Endodermal cell (in vitro differentiated cells): Measurements from ENCODE around the gene TAS2R19. TPM values are rescaled to one million over a fixed set of nuclear protein-coding genes. Genes with fewer than 3 reads are reported as not detected.

Experiments
- DNase-seq: peaks from one replicate; pipeline ENCODE4 v3.0.0-alpha.2; 2017
- H3K27ac ChIP-seq: 2 replicates; pipeline ENCODE4 v1.5.1; 2013; ENCODE audit warnings: mild to moderate bottlenecking, low read depth, low read length, moderate library complexity
- H3K27me3 ChIP-seq: 2 replicates; pipeline ENCODE4 v1.6.1; 2013; ENCODE audit warnings: mild to moderate bottlenecking, low read length, moderate library complexity; ENCODE audit not compliant: insufficient read depth, control insufficient read depth, poor library complexity, severe bottlenecking
- H3K36me3 ChIP-seq: 2 replicates; pipeline ENCODE4 v1.7.0; 2013; ENCODE audit warnings: mild to moderate bottlenecking, low read length, moderate library complexity; ENCODE audit not compliant: control insufficient read depth, insufficient read depth
- H3K4me1 ChIP-seq: one replicate; pipeline ENCODE4 v1.7.0; 2013; ENCODE audit warnings: low read length; ENCODE audit not compliant: control insufficient read depth, insufficient read depth
- H3K4me3 ChIP-seq: 2 replicates; pipeline ENCODE4 v1.5.1; 2013; ENCODE audit warnings: mild to moderate bottlenecking, low read length, moderate library complexity
- H3K9ac ChIP-seq: 2 replicates; pipeline ENCODE4 v1.6.1; 2013; ENCODE audit warnings: mild to moderate bottlenecking, low read length, moderate library complexity; ENCODE audit not compliant: poor library complexity, severe bottlenecking; ENCODE audit errors: extremely low read depth
- H3K9me3 ChIP-seq: 2 replicates; pipeline ENCODE4 v1.6.1; 2013; ENCODE audit warnings: mild to moderate bottlenecking, low read length, moderate library complexity; ENCODE audit not compliant: control insufficient read depth
- H3K27ac Mint-ChIP-seq: 2 replicates; pipeline ENCODE4 v1.8.0; 2020; ENCODE audit warnings: mixed read lengths
- H3K27me3 Mint-ChIP-seq: 2 replicates; pipeline ENCODE4 v1.8.0; 2021; ENCODE audit warnings: mild to moderate bottlenecking, mixed read lengths; ENCODE audit not compliant: insufficient read depth
- H3K36me3 Mint-ChIP-seq: 2 replicates; pipeline ENCODE4 v1.8.0; 2020; ENCODE audit warnings: low read depth, mixed read lengths
- H3K4me1 Mint-ChIP-seq: 2 replicates; pipeline ENCODE4 v1.8.0; 2020; ENCODE audit warnings: mixed read lengths
- H3K4me3 Mint-ChIP-seq: 2 replicates; pipeline ENCODE4 v1.8.0; 2020; ENCODE audit warnings: mild to moderate bottlenecking, moderate library complexity, mixed read lengths
- H3K9me3 Mint-ChIP-seq: 2 replicates; pipeline ENCODE4 v1.8.0; 2020; ENCODE audit warnings: mild to moderate bottlenecking, mixed read lengths
- CTCF ChIP-seq: fragments of 200-600 bp; sonication (generic); conservative IDR thresholded peaks from 2 replicates; pipeline ENCODE4 v1.5.0; 2021; ENCODE audit warnings: antibody characterized with exemption, mild to moderate bottlenecking
- WGBS, 2 experiments: methylation state at CpG; one replicate each; pipeline versions ENCODE4 v1.1.5 to v1.1.7; 2013; ENCODE audit warnings: missing lambda C conversion rate in 2 of 2, mixed read lengths in 1 of 2; ENCODE audit not compliant: insufficient coverage in 1 of 2, insufficient read length in 1 of 2; 5-methylcytosine and 5-hydroxymethylcytosine counted together
- long read RNA-seq, 4 experiments: library from polyadenylated mRNA in 2 of 4; library from RNA in 1 of 4; library from capped mRNA in 1 of 4; stranded (forward) in 3 of 4; unstranded in 1 of 4; transcript quantifications; one replicate each; pipeline ENCODE4 v2.0.0, GENCODE V29; 2020 to 2021; ENCODE audit warnings: inconsistent platforms in 1 of 4
- polyA plus RNA-seq, 2 experiments: library from polyadenylated mRNA; stranded (reverse); fragments of 50-300 nt; gene quantifications; one replicate each; pipeline ENCODE4 v1.2.3, GENCODE V29; 2013
- total RNA-seq, 2 donors: library from RNA; stranded (reverse); fragmentation: NEBNext Ultra II Directional in 1 of 2; extraction: Animal tissue kit (Norgen Biotek cat#: 25700) in 1 of 2; gene quantifications; 2 replicates in 1 of 2; 3 replicates in 1 of 2; pipeline ENCODE4 v1.2.1, GENCODE V29; 2021

TAS2R19 gene
- total RNA-seq = 10 to 100 TPM in 1 of 2 donors, 1 to 10 TPM in 1; 3.1 to 11.3 TPM
- polyA plus RNA-seq (2013, experiment 1 of 2) = 1.1 TPM
- polyA plus RNA-seq (2013, experiment 2 of 2) = 1.3 TPM
- long read RNA-seq, experiment 1 = 0 reads
- long read RNA-seq, experiment 2 = 0 reads
- long read RNA-seq, experiment 3 = 0 reads
- long read RNA-seq, experiment 4 = 0 reads

- Mint-ChIP-seq H3K4me1 (no peaks in the 10 kb centered on the region), H3K9me3 (peaks cover 16% of the 10 kb centered on the region), H3K27me3 (no peaks in the 10 kb centered on the region), H3K36me3 (peaks cover 34% of the 10 kb centered on the region), H3K27ac (no peak within 1 kb of the TSS), H3K4me3 (no peak within 1 kb of the TSS)
- H3K27me3 ChIP-seq = no peaks in the 10 kb centered on the region
- H3K4me3 ChIP-seq = no peak within 1 kb of the TSS
- 96 to 100% methylated on average over 1 of the region's 1 CpG for WGBS, 2 experiments
- no peak for DNase-seq
- H3K4me1 ChIP-seq = no peaks in the 10 kb centered on the region
- no peak within 1 kb of the TSS for H3K9ac ChIP-seq
- H3K36me3 ChIP-seq = peaks cover 13% of the 10 kb centered on the region
- peaks cover 8% of the 10 kb centered on the region for H3K9me3 ChIP-seq
- TF ChIP-seq CTCF = no peak
- H3K27ac ChIP-seq = no peak within 1 kb of the TSS
These were observed at the start of gene TAS2R19 for GRCh38 chr12:11022520-11022919. TSS of gene TAS2R19 (minus strand) at chr12:11022620. CDS start at chr12:11022571, 49 bp downstream.

GRCh38 chr12:11071414-11071813, 49.0 kb upstream of the TAS2R19 start:
- Histone ChIP-seq H3K4me1 (no peaks in the 10 kb centered on the region), H3K9me3 (no peaks in the 10 kb centered on the region), H3K36me3 (no peaks in the 10 kb centered on the region), H3K27me3 (no peaks in the 10 kb centered on the region), H3K9ac (no peak overlapping the region), H3K4me3 (no peak overlapping the region), H3K27ac (no peak overlapping the region)
- Mint-ChIP-seq H3K9me3 (peaks cover 6% of the 10 kb centered on the region), H3K27me3 (peaks cover 36% of the 10 kb centered on the region), H3K36me3 (peaks cover 38% of the 10 kb centered on the region), H3K27ac (peak overlapping the region; percentile 83), H3K4me1 (peaks cover 23% of the 10 kb centered on the region), H3K4me3 (no peak overlapping the region)
- 49 to 71% methylated on average over 3 to 4 of the region's 4 CpGs for WGBS, 2 experiments
- TF ChIP-seq CTCF = no peak
- DNase-seq = peak; percentile 86

- WGBS, 2 experiments = 0% methylated on average over 1 of the region's 1 CpG; no CpG with 5 or more reads in 1 of the 2 experiments
These were observed 48.6 kb upstream of the TAS2R19 start for GRCh38 chr12:11070999-11071398.

More at GRCh38 chr12:11070999-11071398, 48.6 kb upstream of the TAS2R19 start:
- Histone ChIP-seq H3K9me3 (no peaks in the 10 kb centered on the region), H3K9ac (no peak overlapping the region), H3K4me3 (no peak overlapping the region), H3K4me1 (no peaks in the 10 kb centered on the region), H3K27ac (no peak overlapping the region), H3K36me3 (no peaks in the 10 kb centered on the region), H3K27me3 (no peaks in the 10 kb centered on the region)
- Mint-ChIP-seq H3K36me3 (peaks cover 38% of the 10 kb centered on the region), H3K4me3 (no peak overlapping the region), H3K9me3 (peaks cover 6% of the 10 kb centered on the region), H3K27ac (peak overlapping the region; percentile 83), H3K27me3 (peaks cover 36% of the 10 kb centered on the region), H3K4me1 (peaks cover 23% of the 10 kb centered on the region)
- TF ChIP-seq CTCF = no peak
- DNase-seq = no peak
